PC-3 (cell line): ENCODE measurements around the gene ZNF575. TPM values are rescaled to one million over a fixed set of nuclear protein-coding genes. Genes with fewer than 3 reads are reported as not detected.
"Not testable (repeated sequence)": the region's sequence is repeated elsewhere in the genome, so short reads cannot be mapped to it uniquely, and the experiment has no call there.

Experiments used
- ATAC-seq: fragments of 200-7000 bp; cut with Tn5 transposase; 2 replicates; pipeline ENCODE4 v1.9.1; 2020; ENCODE audit warnings: mild to moderate bottlenecking, moderate library complexity
- BruUV-seq: library from RNA; stranded (reverse); fragments of 400-500 nt; replicated peaks from 2 replicates; lab custom pipeline; 2021; lab: Mats Ljungman, UMichigan
- CTCF ChIA-PET: fragments of 300-600 bp; sonication (Branson Sonifier 250); formaldehyde crosslinking; loops from one replicate; lab custom pipeline; 2022; ENCODE audit warnings: antibody characterized with exemption; lab: Charles Lee
- POLR2A ChIA-PET: fragments of 300-600 bp; sonication (Branson Sonifier 250); formaldehyde crosslinking; loops from one replicate; lab custom pipeline; 2022; ENCODE audit warnings: antibody characterized with exemption; ENCODE audit not compliant: unreplicated experiment; lab: Charles Lee
- DNase-seq: peaks from one replicate; pipeline ENCODE4 v3.0.0-alpha.2; 2015
- H2AFZ ChIP-seq: fragments of 300-600 bp; sonication (generic); 2 replicates; pipeline ENCODE4 v1.6.0; 2016; ENCODE audit warnings: antibody characterized with exemption, low read length
- H3F3A ChIP-seq: fragments of 300-600 bp; sonication (generic); one replicate; pipeline ENCODE4 v1.6.0; 2017; ENCODE audit warnings: antibody characterized with exemption, low read length, control low read depth, mild to moderate bottlenecking; ENCODE audit not compliant: unreplicated experiment
- H3K27ac ChIP-seq: fragments of 300-600 bp; sonication (generic); 2 replicates; pipeline ENCODE4 v1.5.1; 2016; ENCODE audit warnings: mild to moderate bottlenecking, low read length
- H3K27me3 ChIP-seq: fragments of 300-600 bp; sonication (generic); 2 replicates; pipeline ENCODE4 v1.6.1; 2016; ENCODE audit warnings: low read length, mixed read lengths
- H3K36me3 ChIP-seq: fragments of 300-600 bp; sonication (generic); 2 replicates; pipeline ENCODE4 v1.6.1; 2016; ENCODE audit warnings: low read depth, mixed run types, low read length, mixed read lengths
- H3K4me1 ChIP-seq: fragments of 300-600 bp; sonication (generic); 2 replicates; pipeline ENCODE4 v1.5.1; 2016; ENCODE audit warnings: low read length; ENCODE audit not compliant: insufficient read depth
- H3K4me2 ChIP-seq: fragments of 300-600 bp; sonication (generic); 2 replicates; pipeline ENCODE4 v1.6.0; 2016; ENCODE audit warnings: low read length
- H3K4me3 ChIP-seq: fragments of 300-600 bp; sonication (generic); 2 replicates; pipeline ENCODE4 v1.5.1; 2016; ENCODE audit warnings: mild to moderate bottlenecking, low read length, mixed read lengths
- H3K79me2 ChIP-seq: fragments of 300-600 bp; sonication (generic); 2 replicates; pipeline ENCODE4 v1.6.1; 2017; ENCODE audit warnings: low read length, mixed read lengths
- H3K9ac ChIP-seq: fragments of 300-600 bp; sonication (generic); 2 replicates; pipeline ENCODE4 v1.6.0; 2016; ENCODE audit warnings: mild to moderate bottlenecking, low read length
- H3K9me2 ChIP-seq: fragments of 300-600 bp; sonication (generic); replicated peaks from 2 replicates; pipeline ENCODE4 v1.6.1; 2016; ENCODE audit warnings: mixed run types, low read length, mixed read lengths
- H3K9me3 ChIP-seq: fragments of 300-600 bp; sonication (generic); 2 replicates; pipeline ENCODE4 v1.6.1; 2016; ENCODE audit warnings: low read length, mixed read lengths
- H4K20me1 ChIP-seq: fragments of 300-600 bp; sonication (generic); 2 replicates; pipeline ENCODE4 v1.6.1; 2016; ENCODE audit warnings: low read length, mixed read lengths
- CTCF ChIP-seq: fragments of 300-600 bp; sonication (generic); conservative IDR thresholded peaks from 2 replicates; pipeline ENCODE4 v1.5.1; 2017; ENCODE audit warnings: antibody characterized with exemption, low read depth, mild to moderate bottlenecking, low read length
- EZH2 ChIP-seq: fragments of 300-600 bp; sonication (generic); IDR thresholded peaks from one replicate; pipeline ENCODE4 v1.6.1; 2017; ENCODE audit warnings: antibody characterized with exemption, mild to moderate bottlenecking, low read length; ENCODE audit not compliant: unreplicated experiment
- EZH2phosphoT487 ChIP-seq: fragments of 300-600 bp; sonication (generic); IDR thresholded peaks from 2 replicates; pipeline ENCODE4 v1.6.1; 2018; ENCODE audit warnings: mild to moderate bottlenecking, antibody characterized with exemption, low read length, borderline replicate concordance
- intact Hi-C: fragments of 100-400 bp; cut with micrococcal nuclease; formaldehyde crosslinking; loops from 2 replicates; pipeline ENCODE4 v1.9.0; 2023
- total RNA-seq: library from RNA; depleted of rRNA; stranded (reverse); fragments of >200 nt; gene quantifications from 2 replicates; pipeline ENCODE4 v1.2.3, GENCODE V29; 2014

Gene ZNF575
- total RNA-seq, 1 experiment from 2014 or later = not detected

- no peaks in the 10 kb centered on the region for H4K20me1 ChIP-seq
- no peaks in the 10 kb centered on the region for H3K36me3 ChIP-seq
- no peaks in the 10 kb centered on the region for H3K9me2 ChIP-seq
- BruUV-seq = no TSS peak
- H3K27me3 ChIP-seq = no peaks in the 10 kb centered on the region
- no peaks in the 10 kb centered on the region for H3K9me3 ChIP-seq
- H3K79me2 ChIP-seq = no peaks in the 10 kb centered on the region
- H2AFZ ChIP-seq = no peak overlapping the region
- CTCF ChIA-PET = no interaction called here
- no peak overlapping the region for H3K9ac ChIP-seq
- H3K27ac ChIP-seq = no peak overlapping the region
- TF ChIP-seq CTCF (no peak), EZH2 (no peak), EZH2phosphoT487 (no peak)
- H3K4me2 ChIP-seq = no peak overlapping the region
- H3K4me1 ChIP-seq = no peaks in the 10 kb centered on the region
- H3F3A ChIP-seq = no peaks in the 10 kb centered on the region
- intact Hi-C loops = no loop called here
- no peak overlapping the region for H3K4me3 ChIP-seq
- DNase-seq = no peak
- ATAC-seq = no peak
- POLR2A ChIA-PET = no interaction called here
Observed at GRCh38 chr19:43511324-43511723, 21.7 kb upstream of the ZNF575 start.

GRCh38 chr19:43512399-43512798, 20.6 kb upstream of the ZNF575 start:
- H3K4me1 ChIP-seq, POLR2A ChIA-PET, H4K20me1 ChIP-seq, H3K4me3 ChIP-seq, H3F3A ChIP-seq, H3K27me3 ChIP-seq, H3K9me2 ChIP-seq, H2AFZ ChIP-seq, BruUV-seq, H3K9ac ChIP-seq, intact Hi-C loops, H3K27ac ChIP-seq, DNase-seq, CTCF ChIA-PET, H3K36me3 ChIP-seq, H3K9me3 ChIP-seq, ATAC-seq, H3K4me2 ChIP-seq, H3K79me2 ChIP-seq: not testable (repeated sequence)

GRCh38 chr19:43518051-43518450, 14.9 kb upstream of the ZNF575 start:
- ATAC-seq (no peak), DNase-seq (no peak)
- Histone ChIP-seq H3K27me3 (no peaks in the 10 kb centered on the region), H4K20me1 (no peaks in the 10 kb centered on the region), H3K36me3 (no peaks in the 10 kb centered on the region), H3F3A (no peaks in the 10 kb centered on the region), H3K9ac (no peak overlapping the region), H3K4me2 (no peak overlapping the region), H3K4me1 (peaks cover 4% of the 10 kb centered on the region; the same call in 1 of the 2 replicates), H3K4me3 (no peak overlapping the region), H3K9me2 (no peaks in the 10 kb centered on the region), H3K9me3 (no peaks in the 10 kb centered on the region), H3K27ac (no peak overlapping the region), H2AFZ (no peak overlapping the region), H3K79me2 (no peaks in the 10 kb centered on the region)
- ChIA-PET CTCF (no interaction called here), POLR2A (interaction anchor here (0.7 kb wide), 1 partner anchor 24 kb away, joined by 3 read pairs; no protein-coding TSS in a partner anchor)
- no TSS peak for BruUV-seq
- no peak for TF ChIP-seq CTCF
- no peak for TF ChIP-seq EZH2
- no peak for TF ChIP-seq EZH2phosphoT487
- intact Hi-C loops = no loop called here
